ENCODE data around the gene MBP.

DNA sequence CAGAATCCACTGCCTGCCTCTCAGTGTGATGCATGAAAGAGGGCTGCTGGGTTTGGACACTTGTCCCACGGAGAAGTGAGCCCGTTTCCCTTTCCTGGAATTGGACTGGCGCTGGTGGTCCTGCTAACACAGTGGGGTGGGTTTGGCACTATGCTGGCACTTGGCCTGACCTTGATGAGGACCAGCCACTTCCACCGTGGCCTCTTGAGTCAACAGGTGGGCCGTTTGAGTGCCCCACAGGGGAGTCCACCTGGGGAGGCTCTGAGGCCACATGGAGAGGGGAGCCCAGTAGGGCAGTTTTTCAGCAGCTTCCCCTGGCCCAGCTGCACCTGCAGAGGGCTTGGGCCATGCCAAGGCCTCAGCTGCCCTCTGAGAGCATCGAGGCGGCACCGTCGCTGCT, 56.5 kb downstream of the MBP start:
- TF ChIP-seq, protein P1, sequence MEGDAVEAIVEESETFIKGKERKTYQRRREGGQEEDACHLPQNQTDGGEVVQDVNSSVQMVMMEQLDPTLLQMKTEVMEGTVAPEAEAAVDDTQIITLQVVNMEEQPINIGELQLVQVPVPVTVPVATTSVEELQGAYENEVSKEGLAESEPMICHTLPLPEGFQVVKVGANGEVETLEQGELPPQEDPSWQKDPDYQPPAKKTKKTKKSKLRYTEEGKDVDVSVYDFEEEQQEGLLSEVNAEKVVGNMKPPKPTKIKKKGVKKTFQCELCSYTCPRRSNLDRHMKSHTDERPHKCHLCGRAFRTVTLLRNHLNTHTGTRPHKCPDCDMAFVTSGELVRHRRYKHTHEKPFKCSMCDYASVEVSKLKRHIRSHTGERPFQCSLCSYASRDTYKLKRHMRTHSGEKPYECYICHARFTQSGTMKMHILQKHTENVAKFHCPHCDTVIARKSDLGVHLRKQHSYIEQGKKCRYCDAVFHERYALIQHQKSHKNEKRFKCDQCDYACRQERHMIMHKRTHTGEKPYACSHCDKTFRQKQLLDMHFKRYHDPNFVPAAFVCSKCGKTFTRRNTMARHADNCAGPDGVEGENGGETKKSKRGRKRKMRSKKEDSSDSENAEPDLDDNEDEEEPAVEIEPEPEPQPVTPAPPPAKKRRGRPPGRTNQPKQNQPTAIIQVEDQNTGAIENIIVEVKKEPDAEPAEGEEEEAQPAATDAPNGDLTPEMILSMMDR (conservative IDR thresholded peaks at IDR 0.05; ENCODE audit: low read depth, low read length), result no peak
- TF ChIP-seq RCOR1 (IDR thresholded peaks at IDR 0.05; ENCODE audit: insufficient replicate concordance, low read length), result no peak
- no peak for TF ChIP-seq POLR2A (IDR thresholded peaks at IDR 0.05; ENCODE audit: low read depth, low read length)
- TF ChIP-seq CEBPB (IDR thresholded peaks at IDR 0.05; ENCODE audit: low read depth, low read length), result no peak
- no peak for TF ChIP-seq RAD21 (IDR thresholded peaks at IDR 0.05; ENCODE audit: low read length)
- TF ChIP-seq, protein P2, sequence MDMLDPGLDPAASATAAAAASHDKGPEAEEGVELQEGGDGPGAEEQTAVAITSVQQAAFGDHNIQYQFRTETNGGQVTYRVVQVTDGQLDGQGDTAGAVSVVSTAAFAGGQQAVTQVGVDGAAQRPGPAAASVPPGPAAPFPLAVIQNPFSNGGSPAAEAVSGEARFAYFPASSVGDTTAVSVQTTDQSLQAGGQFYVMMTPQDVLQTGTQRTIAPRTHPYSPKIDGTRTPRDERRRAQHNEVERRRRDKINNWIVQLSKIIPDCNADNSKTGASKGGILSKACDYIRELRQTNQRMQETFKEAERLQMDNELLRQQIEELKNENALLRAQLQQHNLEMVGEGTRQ (IDR thresholded peaks at IDR 0.05; ENCODE audit: low read depth, low read length), result no peak
- no peak for TF ChIP-seq RFX5 (IDR thresholded peaks at IDR 0.05; ENCODE audit: low read depth, low read length)
- no peak for TF ChIP-seq SMC3 (IDR thresholded peaks at IDR 0.05; ENCODE audit: low read depth, low read length)
- TF ChIP-seq, protein P3, sequence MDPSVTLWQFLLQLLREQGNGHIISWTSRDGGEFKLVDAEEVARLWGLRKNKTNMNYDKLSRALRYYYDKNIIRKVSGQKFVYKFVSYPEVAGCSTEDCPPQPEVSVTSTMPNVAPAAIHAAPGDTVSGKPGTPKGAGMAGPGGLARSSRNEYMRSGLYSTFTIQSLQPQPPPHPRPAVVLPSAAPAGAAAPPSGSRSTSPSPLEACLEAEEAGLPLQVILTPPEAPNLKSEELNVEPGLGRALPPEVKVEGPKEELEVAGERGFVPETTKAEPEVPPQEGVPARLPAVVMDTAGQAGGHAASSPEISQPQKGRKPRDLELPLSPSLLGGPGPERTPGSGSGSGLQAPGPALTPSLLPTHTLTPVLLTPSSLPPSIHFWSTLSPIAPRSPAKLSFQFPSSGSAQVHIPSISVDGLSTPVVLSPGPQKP (IDR thresholded peaks at IDR 0.05; ENCODE audit: borderline replicate concordance, low read depth, low read length), result no peak
- TF ChIP-seq MXI1 (IDR thresholded peaks at IDR 0.05; ENCODE audit: borderline replicate concordance, low read depth, low read length), result no peak
- TF ChIP-seq FOS (IDR thresholded peaks at IDR 0.05; ENCODE audit: low read depth, low read length), result no peak
- TF ChIP-seq BHLHE40 (IDR thresholded peaks at IDR 0.05; ENCODE audit: low read depth, low read length), result no peak
- no peak for TF ChIP-seq MAFK (IDR thresholded peaks at IDR 0.05; ENCODE audit: low read depth, low read length)

All from IMR-90 (cell line).